SK-N-SH (cell line): Measurements from ENCODE around the gene MRPL52. TPM values are rescaled to one million over a fixed set of nuclear protein-coding genes. Genes with fewer than 3 reads are reported as not detected.
A peak's percentile ranks its signal among the peaks of the same experiment; 100 is the strongest.

Experiments
- CTCF ChIA-PET: fragments of 300-600, 350-600 bp; formaldehyde crosslinking; extraction: SDS; loops from one replicate; lab custom pipeline; 2021; lab: Yijun Ruan, JAX
- POLR2A ChIA-PET: fragments of 350-600 bp; sonication (Branson Sonifier 250); formaldehyde crosslinking; extraction: SDS; loops from one replicate; lab custom pipeline; 2020; ENCODE audit warnings: antibody characterized with exemption, inconsistent platforms; lab: Yijun Ruan, JAX
- DNase-seq: peaks from one replicate; pipeline ENCODE4 v3.0.0; 2012
- H2AFZ ChIP-seq: fragments of 200-600 bp; sonication (generic); 2 replicates; pipeline ENCODE4 v1.8.1; 2016; ENCODE audit warnings: antibody characterized with exemption, mild to moderate bottlenecking, low read depth
- H3F3A ChIP-seq: fragments of 200-600 bp; sonication (generic); replicated peaks from 2 replicates; pipeline ENCODE3; 2016; ENCODE audit warnings: antibody characterized with exemption, mild to moderate bottlenecking; ENCODE audit not compliant: insufficient read depth
- H3K27ac ChIP-seq, 2 experiments: fragments of 200-500 bp in 1 of 2; fragments of 200-600 bp in 1 of 2; sonication (Bioruptor generic) in 1 of 2; sonication (generic), shearing (Covaris generic) in 1 of 2; 2 replicates each; pipeline versions ENCODE4 v1.5.1 to v1.6.1; 2014 to 2016; ENCODE audit warnings: low read depth in 2 of 2, inconsistent platforms in 1 of 2, low read length in 1 of 2, mild to moderate bottlenecking in 1 of 2, mixed read lengths in 1 of 2
- H3K27me3 ChIP-seq: fragments of 200-600 bp; sonication (generic), shearing (Covaris generic); 2 replicates; pipeline ENCODE4 v1.6.1; 2016; ENCODE audit warnings: mixed run types; ENCODE audit not compliant: insufficient read depth
- H3K36me3 ChIP-seq, 2 experiments: fragments of 200-500 bp in 1 of 2; fragments of 200-600 bp in 1 of 2; sonication (Bioruptor generic) in 1 of 2; sonication (generic) in 1 of 2; replicated peaks in 1 of 2; 2 replicates each; pipeline versions ENCODE3 to v1.5.1; 2014 to 2016; ENCODE audit warnings: low read length in 1 of 2, mild to moderate bottlenecking in 1 of 2; ENCODE audit not compliant: insufficient read depth in 2 of 2, control insufficient read depth in 1 of 2
- H3K4me1 ChIP-seq, 2 experiments: fragments of 200-500 bp in 1 of 2; fragments of 200-600 bp in 1 of 2; sonication (Bioruptor generic) in 1 of 2; sonication (generic), shearing (Covaris generic) in 1 of 2; 2 replicates each; pipeline versions ENCODE4 v1.5.1 to v1.6.1; 2014 to 2016; ENCODE audit warnings: low read depth in 1 of 2, low read length in 1 of 2, mixed run types in 1 of 2; ENCODE audit not compliant: insufficient read depth in 2 of 2, control insufficient read depth in 1 of 2
- H3K4me2 ChIP-seq: fragments of 200-600 bp; sonication (generic), shearing (Covaris generic); 2 replicates; pipeline ENCODE4 v1.6.1; 2017; ENCODE audit warnings: mixed run types
- H3K4me3 ChIP-seq, 2 experiments: fragments of 200-500 bp in 1 of 2; fragments of 200-600 bp in 1 of 2; sonication (Bioruptor generic) in 1 of 2; sonication (generic), shearing (Covaris generic) in 1 of 2; 2 replicates each; pipeline versions ENCODE4 v1.5.1 to v1.8.1; 2014 to 2016; ENCODE audit warnings: low read depth in 2 of 2, inconsistent platforms in 1 of 2, low read length in 1 of 2, mild to moderate bottlenecking in 1 of 2, mixed read lengths in 1 of 2, moderate library complexity in 1 of 2
- H3K79me2 ChIP-seq: fragments of 200-600 bp; sonication (generic); 2 replicates; pipeline ENCODE4 v1.8.1; 2017; ENCODE audit warnings: mild to moderate bottlenecking; ENCODE audit not compliant: insufficient read depth
- H3K9ac ChIP-seq: fragments of 200-600 bp; sonication (generic); 2 replicates; pipeline ENCODE4 v1.6.1; 2017; ENCODE audit warnings: mixed run types
- H3K9me2 ChIP-seq: fragments of 200-600 bp; sonication (generic); 2 replicates; pipeline ENCODE4 v1.6.1; 2017; ENCODE audit warnings: mixed run types
- H3K9me3 ChIP-seq: fragments of 200-600 bp; sonication (generic); 2 replicates; pipeline ENCODE4 v1.6.1; 2017; ENCODE audit warnings: mixed run types, mild to moderate bottlenecking, moderate library complexity
- H4K20me1 ChIP-seq: fragments of 200-600 bp; sonication (generic); 2 replicates; pipeline ENCODE4 v1.6.1; 2017; ENCODE audit warnings: mild to moderate bottlenecking, mixed run types; ENCODE audit not compliant: insufficient read depth
- CHD2 ChIP-seq: fragments of 150-350 bp; IDR thresholded peaks from 2 replicates; pipeline ENCODE4 v1.6.1; 2018; ENCODE audit warnings: low read length; ENCODE audit not compliant: partially characterized antibody
- CTCF ChIP-seq: fragments of 200-600 bp; sonication (generic); IDR thresholded peaks from 2 replicates; pipeline ENCODE4 v1.6.1; 2017; ENCODE audit warnings: antibody characterized with exemption, mild to moderate bottlenecking, moderate library complexity
- ELF1 ChIP-seq: IDR thresholded peaks from 2 replicates; pipeline ENCODE4 v1.4.0; 2012
- EZH2phosphoT487 ChIP-seq: fragments of 200-600 bp; sonication (generic); IDR thresholded peaks from 2 replicates; pipeline ENCODE4 v1.6.1; 2017; ENCODE audit warnings: low read depth, mixed run types, mild to moderate bottlenecking, antibody characterized with exemption, moderate library complexity, borderline replicate concordance
- GABPA ChIP-seq: IDR thresholded peaks from 2 replicates; pipeline ENCODE4 v1.4.0; 2012; ENCODE audit warnings: low read depth, mild to moderate bottlenecking
- IRF3 ChIP-seq: fragments of 150-350 bp; IDR thresholded peaks from 2 replicates; pipeline ENCODE4 v1.6.1; 2016; ENCODE audit warnings: mild to moderate bottlenecking, low read depth, low read length
- MAX ChIP-seq: IDR thresholded peaks from 2 replicates; pipeline ENCODE4 v1.4.0; 2012; ENCODE audit warnings: low read depth
- NFIC ChIP-seq: IDR thresholded peaks from 2 replicates; pipeline ENCODE4 v1.4.0; 2012; ENCODE audit warnings: borderline replicate concordance
- NRF1 ChIP-seq: IDR thresholded peaks from 2 replicates; pipeline ENCODE4 v1.6.1; 2012; ENCODE audit warnings: low read depth, mild to moderate bottlenecking, low read length
- POLR2AphosphoS5 ChIP-seq: IDR thresholded peaks from 2 replicates; pipeline ENCODE4 v1.6.1; 2012; ENCODE audit warnings: low read depth, low read length
- RAD21 ChIP-seq: IDR thresholded peaks from 2 replicates; pipeline ENCODE4 v1.6.1; 2012; ENCODE audit warnings: mild to moderate bottlenecking, low read length
- RCOR1 ChIP-seq: fragments of 150-350 bp; IDR thresholded peaks from 2 replicates; pipeline ENCODE4 v1.6.1; 2017; ENCODE audit warnings: antibody characterized with exemption, low read length
- REST ChIP-seq: IDR thresholded peaks from 2 replicates; pipeline ENCODE4 v1.6.1; 2012; ENCODE audit warnings: mild to moderate bottlenecking, low read depth, low read length, moderate library complexity
- RFX5 ChIP-seq: IDR thresholded peaks from 2 replicates; pipeline ENCODE4 v1.6.1; 2012; ENCODE audit warnings: mild to moderate bottlenecking, improper control_type of control experiment, low read length
- SIN3A ChIP-seq: IDR thresholded peaks from 2 replicates; pipeline ENCODE4 v1.6.1; 2012; ENCODE audit warnings: low read depth, mild to moderate bottlenecking, low read length, moderate library complexity, borderline replicate concordance
- SMC3 ChIP-seq: IDR thresholded peaks from 2 replicates; pipeline ENCODE4 v1.6.1; 2012; ENCODE audit warnings: low read depth, low read length, improper control_type of control experiment
- TAF1 ChIP-seq: IDR thresholded peaks from 2 replicates; pipeline ENCODE4 v1.6.1; 2012; ENCODE audit warnings: low read depth, mild to moderate bottlenecking, low read length, moderate library complexity, borderline replicate concordance
- TCF12 ChIP-seq: IDR thresholded peaks from 2 replicates; pipeline ENCODE4 v1.4.0; 2012
- TEAD4 ChIP-seq: IDR thresholded peaks from 2 replicates; pipeline ENCODE4 v1.4.0; 2012; ENCODE audit warnings: mild to moderate bottlenecking, borderline replicate concordance; ENCODE audit not compliant: insufficient read depth
- WGBS: methylation state at CpG from one replicate; pipeline ENCODE4 v1.1.6; 2017; ENCODE audit warnings: low lambda C conversion rate; 5-methylcytosine and 5-hydroxymethylcytosine counted together
- polyA plus RNA-seq, 3 experiments: library from polyadenylated mRNA; depleted of rRNA; stranded (reverse); fragments of >200 nt; gene quantifications; 2 replicates each; pipeline ENCODE4 v1.2.3, GENCODE V29; 2012

MRPL52 gene
- polyA plus RNA-seq, 1 of the 3 experiments (the other 2 are of a cell fraction), result 116 TPM

- TF ChIP-seq NFIC (0 out of 2 replicates have a peak, but pooled peaks have one; percentile 18), SIN3A (0 out of 2 replicates have a peak, but pooled peaks have one; percentile 16), TCF12 (no peak), SMC3 (no peak), CHD2 (no peak), TEAD4 (no peak), EZH2phosphoT487 (no peak), TAF1 (no peak; the same call in 1 of the 2 replicates), IRF3 (no peak), RFX5 (no peak)
Measured at GRCh38 chr14:22871224-22872032, 41.7 kb downstream of the MRPL52 start, which contains the start of gene LRP10 (continued).

- peak overlapping the region; percentile 80 for H3K9ac ChIP-seq
- ChIA-PET CTCF (interaction anchor here (0.6 to 6.0 kb wide), 34 partner anchors 8 to 481 kb away, joined by 3 to 77 read pairs (median 4); partner anchors contain the start of genes ACIN1, PRMT5 and REM2), POLR2A (interaction anchor here (0.6 to 1.9 kb wide), 4 partner anchors 11 to 43 kb away, joined by 3 to 7 read pairs (median 3); partner anchors contain the start of gene REM2)
- H3K27me3 ChIP-seq, result no peaks in the 10 kb centered on the region
- peak; percentile 79 for TF ChIP-seq RAD21
- TF ChIP-seq RCOR1, result no peak
- peak; percentile 66; the same call in 1 of the 2 replicates for TF ChIP-seq POLR2AphosphoS5
- TF ChIP-seq CTCF, result peak; percentile 97
- TF ChIP-seq NRF1, result peak; percentile 19; the same call in 1 of the 2 replicates
- TF ChIP-seq REST, result 0 out of 2 replicates have a peak, but pooled peaks have one; percentile 21
- peak; percentile 43; the same call in 1 of the 2 replicates for TF ChIP-seq ELF1
- TF ChIP-seq RFX5, result no peak
- 0 out of 2 replicates have a peak, but pooled peaks have one; percentile 48 for TF ChIP-seq MAX
- peak; percentile 55 for TF ChIP-seq SMC3
- no peak for TF ChIP-seq TEAD4
- TF ChIP-seq GABPA, result peak; percentile 62
- TF ChIP-seq TAF1, result 0 out of 2 replicates have a peak, but pooled peaks have one; percentile 22
- H3K4me2 ChIP-seq, result peak overlapping the region; percentile 77
- peaks cover 23% of the 10 kb centered on the region for H3K79me2 ChIP-seq
- H3K9me3 ChIP-seq, result no peaks in the 10 kb centered on the region
- H3K36me3 ChIP-seq, result peaks cover 24 to 34% of the 10 kb centered on the region in 2 experiments
- H3K9me2 ChIP-seq, result no peaks in the 10 kb centered on the region
- peaks cover 24% of the 10 kb centered on the region for H3F3A ChIP-seq
- peaks cover 8 to 17% of the 10 kb centered on the region in 2 experiments for H3K4me1 ChIP-seq
- peak overlapping the region; percentile 83 to 87 for H3K27ac ChIP-seq
- no peaks in the 10 kb centered on the region for H4K20me1 ChIP-seq
- H2AFZ ChIP-seq, result peak overlapping the region; percentile 83
- H3K4me3 ChIP-seq, result peak overlapping the region; percentile 77 to 93
- peak; percentile 83 for DNase-seq
- under 1% methylated on average over 25 of the region's 45 CpGs for WGBS
Measured at GRCh38 chr14:22872033-22872832, 42.5 kb downstream of the MRPL52 start.
